ENCODE results near the gene IGFBP5.
A peak's percentile ranks its signal among the peaks of the same experiment; 100 is the strongest.

Gene IGFBP5

DNA sequence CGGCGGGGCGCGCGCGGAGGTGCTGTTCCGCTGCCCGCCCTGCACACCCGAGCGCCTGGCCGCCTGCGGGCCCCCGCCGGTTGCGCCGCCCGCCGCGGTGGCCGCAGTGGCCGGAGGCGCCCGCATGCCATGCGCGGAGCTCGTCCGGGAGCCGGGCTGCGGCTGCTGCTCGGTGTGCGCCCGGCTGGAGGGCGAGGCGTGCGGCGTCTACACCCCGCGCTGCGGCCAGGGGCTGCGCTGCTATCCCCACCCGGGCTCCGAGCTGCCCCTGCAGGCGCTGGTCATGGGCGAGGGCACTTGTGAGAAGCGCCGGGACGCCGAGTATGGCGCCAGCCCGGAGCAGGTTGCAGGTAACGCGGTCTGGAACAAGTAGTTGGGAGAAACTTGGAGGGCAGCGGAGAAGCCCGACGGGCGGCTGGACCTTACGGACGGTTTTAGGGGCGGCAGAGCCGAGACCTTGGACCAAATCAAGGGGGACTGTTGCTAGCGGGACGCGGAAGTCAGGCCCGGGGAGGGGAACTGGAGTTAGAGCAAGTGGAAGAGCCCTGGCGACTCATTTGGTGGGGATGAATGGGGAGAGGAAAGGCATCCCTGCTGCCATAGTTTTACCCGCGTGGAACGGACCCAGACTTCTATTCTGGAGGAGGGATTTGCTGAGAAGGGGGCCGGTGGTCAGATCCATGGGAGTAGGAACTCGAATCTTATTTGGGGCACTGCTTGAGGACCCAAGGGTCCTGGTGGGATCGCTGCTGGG is 61.6 kb downstream of the IGFBP5 start:
- peak overlapping the region; percentile 13 for H3K4me3 ChIP-seq (ENCODE audit: control insufficient read depth, low read depth, low read length)
- DNase-seq (ENCODE audit: low read depth), result no peak
- TF ChIP-seq, protein P1, sequence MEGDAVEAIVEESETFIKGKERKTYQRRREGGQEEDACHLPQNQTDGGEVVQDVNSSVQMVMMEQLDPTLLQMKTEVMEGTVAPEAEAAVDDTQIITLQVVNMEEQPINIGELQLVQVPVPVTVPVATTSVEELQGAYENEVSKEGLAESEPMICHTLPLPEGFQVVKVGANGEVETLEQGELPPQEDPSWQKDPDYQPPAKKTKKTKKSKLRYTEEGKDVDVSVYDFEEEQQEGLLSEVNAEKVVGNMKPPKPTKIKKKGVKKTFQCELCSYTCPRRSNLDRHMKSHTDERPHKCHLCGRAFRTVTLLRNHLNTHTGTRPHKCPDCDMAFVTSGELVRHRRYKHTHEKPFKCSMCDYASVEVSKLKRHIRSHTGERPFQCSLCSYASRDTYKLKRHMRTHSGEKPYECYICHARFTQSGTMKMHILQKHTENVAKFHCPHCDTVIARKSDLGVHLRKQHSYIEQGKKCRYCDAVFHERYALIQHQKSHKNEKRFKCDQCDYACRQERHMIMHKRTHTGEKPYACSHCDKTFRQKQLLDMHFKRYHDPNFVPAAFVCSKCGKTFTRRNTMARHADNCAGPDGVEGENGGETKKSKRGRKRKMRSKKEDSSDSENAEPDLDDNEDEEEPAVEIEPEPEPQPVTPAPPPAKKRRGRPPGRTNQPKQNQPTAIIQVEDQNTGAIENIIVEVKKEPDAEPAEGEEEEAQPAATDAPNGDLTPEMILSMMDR (conservative IDR thresholded peaks at IDR 0.05; ENCODE audit: control insufficient read depth, insufficient read depth, low read depth, low read length), result no peak

DNA sequence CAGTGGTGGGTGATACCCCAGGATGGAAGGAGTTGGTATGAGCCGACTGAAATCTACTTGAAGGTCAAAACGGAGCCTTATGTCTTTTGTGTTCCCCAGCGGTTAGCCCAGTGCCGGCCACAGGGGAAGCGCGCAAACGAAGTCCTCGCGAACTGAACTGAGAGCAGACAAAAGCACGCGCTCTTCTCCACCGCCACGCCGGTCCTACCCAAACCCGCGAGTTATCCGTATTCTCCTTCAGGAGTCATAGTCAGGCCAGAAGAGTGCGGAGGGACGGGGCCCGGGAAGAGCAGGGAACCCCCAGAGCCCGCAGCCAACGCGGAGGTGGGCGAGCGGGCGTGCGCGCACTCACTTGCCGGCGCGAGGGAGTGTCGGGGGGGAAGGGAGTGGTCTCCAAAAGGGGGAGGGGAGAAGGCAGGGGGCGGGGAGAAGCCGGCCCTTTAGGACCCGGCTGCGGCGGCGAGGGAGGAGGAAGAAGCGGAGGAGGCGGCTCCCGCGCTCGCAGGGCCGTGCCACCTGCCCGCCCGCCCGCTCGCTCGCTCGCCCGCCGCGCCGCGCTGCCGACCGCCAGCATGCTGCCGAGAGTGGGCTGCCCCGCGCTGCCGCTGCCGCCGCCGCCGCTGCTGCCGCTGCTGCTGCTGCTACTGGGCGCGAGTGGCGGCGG is 62.3 kb downstream of the IGFBP5 start, which contains the start of gene IGFBP2:
Gene IGFBP2 (plus strand): TSS at position 469 of the 664 bp plus-strand sequence. CDS start 104 bp downstream, at position 573.
- peak within 1 kb of the TSS; percentile 13 for H3K4me3 ChIP-seq (ENCODE audit: control insufficient read depth, low read depth, low read length)
- no peak for DNase-seq (ENCODE audit: low read depth)
- TF ChIP-seq, protein P1 (conservative IDR thresholded peaks at IDR 0.05; ENCODE audit: control insufficient read depth, insufficient read depth, low read depth, low read length), result no peak

DNA sequence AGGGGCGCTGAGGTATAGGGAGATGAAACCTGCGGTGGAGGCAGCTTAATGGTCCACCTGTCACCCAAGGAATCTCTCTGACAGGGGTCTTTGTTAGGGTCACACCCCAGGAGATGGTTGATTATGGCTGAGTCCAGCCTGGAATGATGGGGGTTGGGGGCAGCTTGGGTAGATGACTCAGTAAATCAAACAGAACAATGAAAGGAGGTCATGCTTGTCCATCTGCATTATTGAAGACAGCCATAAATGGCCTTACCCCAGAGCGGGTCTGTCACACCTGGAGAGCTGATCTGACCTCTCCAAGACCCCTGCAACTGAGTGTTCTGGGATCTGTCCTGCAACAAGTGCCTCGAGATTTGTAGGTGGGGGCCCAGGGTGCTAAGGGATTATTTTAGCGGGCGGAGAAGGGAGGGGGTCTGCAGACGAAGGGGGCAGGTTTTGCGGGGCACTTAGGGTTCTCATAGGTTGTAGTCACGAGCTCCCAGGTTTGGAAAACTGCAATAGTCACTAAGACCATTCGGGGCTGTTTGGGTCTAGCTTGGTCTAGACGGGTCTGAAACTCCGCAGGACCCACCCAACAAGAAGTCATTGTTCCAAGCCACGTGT is 62.9 kb downstream of the IGFBP5 start:
- H3K4me3 ChIP-seq (ENCODE audit: control insufficient read depth, low read depth, low read length), result no peak overlapping the region
- TF ChIP-seq, protein P1 (conservative IDR thresholded peaks at IDR 0.05; ENCODE audit: control insufficient read depth, insufficient read depth, low read depth, low read length), result no peak
- DNase-seq (ENCODE audit: low read depth), result no peak

DNA sequence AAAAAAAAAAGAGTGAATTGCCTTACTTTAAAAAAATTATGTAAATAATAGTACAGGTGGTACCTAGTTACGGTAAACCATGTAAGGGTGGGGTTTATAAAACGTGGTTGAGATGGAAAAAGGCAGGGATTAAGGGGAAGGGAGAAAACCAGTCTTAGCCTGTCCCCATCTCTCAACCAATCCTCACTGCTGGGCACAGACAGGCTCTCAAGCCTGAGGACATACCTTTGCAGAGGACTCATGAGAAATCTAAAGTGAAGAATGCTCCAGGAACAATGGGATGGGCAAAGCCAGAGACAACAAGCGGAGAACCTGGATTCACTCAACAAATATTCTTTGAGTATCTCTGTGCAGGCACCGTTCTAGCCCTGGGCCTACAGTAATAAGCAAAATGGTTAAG is 65.6 kb downstream of the IGFBP5 start:
- H3K4me3 ChIP-seq (ENCODE audit: control insufficient read depth, low read depth, low read length), result no peak overlapping the region
- TF ChIP-seq, protein P1 (conservative IDR thresholded peaks at IDR 0.05; ENCODE audit: control insufficient read depth, insufficient read depth, low read depth, low read length), result no peak
- DNase-seq (ENCODE audit: low read depth), result no peak

DNA sequence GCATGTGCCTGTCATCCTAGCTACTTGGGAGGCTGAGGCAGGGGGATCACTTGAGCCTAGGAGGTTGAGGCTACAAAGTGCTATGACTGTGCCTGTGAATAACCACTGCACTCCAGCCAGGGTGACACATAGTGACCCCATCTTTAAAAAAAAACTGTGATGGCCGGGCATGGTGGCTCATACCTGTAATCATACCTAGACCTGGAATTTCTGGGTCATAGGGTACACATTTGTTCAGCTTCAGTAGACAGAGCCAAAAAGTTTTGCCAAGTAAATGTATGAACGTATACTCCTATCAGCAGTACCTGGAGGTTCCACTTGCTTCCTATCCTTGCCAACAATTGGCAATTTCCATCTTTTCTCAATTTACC is 68.5 kb downstream of the IGFBP5 start:
- no peak overlapping the region for H3K4me3 ChIP-seq (ENCODE audit: control insufficient read depth, low read depth, low read length)
- DNase-seq (ENCODE audit: low read depth), result no peak
- TF ChIP-seq, protein P1 (conservative IDR thresholded peaks at IDR 0.05; ENCODE audit: control insufficient read depth, insufficient read depth, low read depth, low read length), result no peak

DNA sequence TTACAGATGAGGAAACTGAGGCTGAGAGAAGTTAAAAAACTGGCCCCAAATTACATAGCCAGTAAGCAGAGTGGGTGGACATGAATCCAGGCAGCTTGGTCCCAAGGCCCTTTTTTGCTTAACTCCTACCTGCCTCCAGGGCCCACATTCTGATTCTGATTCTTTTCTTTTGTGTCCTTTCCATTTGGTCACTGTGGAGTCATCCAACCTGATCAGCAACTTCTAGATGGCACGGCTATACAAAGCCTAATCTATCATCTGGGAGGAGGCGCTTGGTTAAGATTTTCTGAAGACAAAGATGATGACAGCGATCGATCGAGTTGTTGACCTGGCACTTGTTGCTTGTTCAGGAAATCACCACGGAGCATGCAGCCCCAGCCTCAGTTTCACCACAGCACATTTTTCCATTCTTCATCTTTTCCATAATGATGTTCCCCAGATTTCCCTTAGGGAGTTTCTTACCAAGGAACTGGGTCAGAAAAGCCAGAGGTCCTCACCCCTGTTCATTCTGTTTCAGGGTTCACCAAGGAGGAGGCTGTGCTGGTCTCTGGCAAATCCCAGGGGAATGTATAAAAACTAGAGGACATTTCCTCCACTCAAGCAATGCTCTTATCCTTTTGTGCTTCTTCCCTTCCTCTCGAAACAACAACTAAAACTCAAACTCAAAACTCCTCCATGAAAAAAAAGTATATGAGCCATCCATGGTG is 69.0 kb downstream of the IGFBP5 start:
- no peak for DNase-seq (ENCODE audit: low read depth)
- no peak overlapping the region for H3K4me3 ChIP-seq (ENCODE audit: control insufficient read depth, low read depth, low read length)
- TF ChIP-seq, protein P1 (conservative IDR thresholded peaks at IDR 0.05; ENCODE audit: control insufficient read depth, insufficient read depth, low read depth, low read length), result no peak

All from fibroblast of mammary gland (primary cell).